Ascending aorta (tissue), 2 donors: ENCODE results near the gene OR52E2. TPM values are rescaled to one million over a fixed set of nuclear protein-coding genes. Genes with fewer than 3 reads are reported as not detected.
"Not testable (repeated sequence)": the region's sequence is repeated elsewhere in the genome, so short reads cannot be mapped to it uniquely, and the experiment has no call there.

Source experiments
- DNase-seq, 2 donors: peaks; one replicate each; pipeline ENCODE4 v3.0.0-alpha.2; 2019; ENCODE audit warnings: low spot score in 2 of 2
- H3K27ac ChIP-seq, 2 donors: fragments of 200-600 bp; sonication (generic); one replicate each; pipeline ENCODE4 v1.5.1; 2016 to 2017; ENCODE audit warnings: mild to moderate bottlenecking in 1 of 2
- H3K27me3 ChIP-seq: fragments of 200-600 bp; sonication (generic); one replicate; pipeline ENCODE4 v1.5.1; 2017
- H3K36me3 ChIP-seq, 2 donors: fragments of 200-600 bp; sonication (generic); one replicate each; pipeline ENCODE4 v1.5.1; 2016
- H3K4me1 ChIP-seq, 2 donors: fragments of 200-600 bp; sonication (generic); one replicate each; pipeline ENCODE4 v1.5.1; 2016 to 2017; ENCODE audit warnings: mild to moderate bottlenecking in 1 of 2
- H3K4me3 ChIP-seq, 2 donors: fragments of 200-600 bp; sonication (generic); one replicate each; pipeline ENCODE4 v1.5.1; 2016 to 2017; ENCODE audit warnings: mild to moderate bottlenecking in 1 of 2
- H3K9me3 ChIP-seq, 2 donors: fragments of 200-600 bp; sonication (generic); one replicate each; pipeline ENCODE4 v1.5.1; 2016
- intact Hi-C: fragments of 100-400 bp; cut with DNase I; formaldehyde crosslinking; loops from one replicate; pipeline ENCODE4 v1.15.1; 2023
- total RNA-seq: library from RNA; depleted of rRNA; stranded (reverse); fragments of >200 nt; gene quantifications from one replicate; pipeline ENCODE4 v1.1.0, GENCODE V29; 2016
- TF ChIP-seq, protein P1 (sequence below), 3 experiments: fragments of 200-600 bp in 2 of 3; fragments of 450-650 bp in 1 of 3; sonication (generic) in 2 of 3; IDR thresholded peaks; one replicate each; pipeline ENCODE4 v1.5.1; 2016 to 2019; ENCODE audit warnings: antibody characterized with exemption in 3 of 3, mild to moderate bottlenecking in 1 of 3, moderate library complexity in 1 of 3

OR52E2 gene
- total RNA-seq, 1 donor from 2014 or later = not detected

- Histone ChIP-seq H3K4me1 (no peaks in the 10 kb centered on the region), H3K36me3 (no peaks in the 10 kb centered on the region), H3K27ac (no peak overlapping the region), H3K27me3 (no peaks in the 10 kb centered on the region), H3K4me3 (no peak overlapping the region), H3K9me3 (no peaks in the 10 kb centered on the region)
- TF ChIP-seq, protein P1, sequence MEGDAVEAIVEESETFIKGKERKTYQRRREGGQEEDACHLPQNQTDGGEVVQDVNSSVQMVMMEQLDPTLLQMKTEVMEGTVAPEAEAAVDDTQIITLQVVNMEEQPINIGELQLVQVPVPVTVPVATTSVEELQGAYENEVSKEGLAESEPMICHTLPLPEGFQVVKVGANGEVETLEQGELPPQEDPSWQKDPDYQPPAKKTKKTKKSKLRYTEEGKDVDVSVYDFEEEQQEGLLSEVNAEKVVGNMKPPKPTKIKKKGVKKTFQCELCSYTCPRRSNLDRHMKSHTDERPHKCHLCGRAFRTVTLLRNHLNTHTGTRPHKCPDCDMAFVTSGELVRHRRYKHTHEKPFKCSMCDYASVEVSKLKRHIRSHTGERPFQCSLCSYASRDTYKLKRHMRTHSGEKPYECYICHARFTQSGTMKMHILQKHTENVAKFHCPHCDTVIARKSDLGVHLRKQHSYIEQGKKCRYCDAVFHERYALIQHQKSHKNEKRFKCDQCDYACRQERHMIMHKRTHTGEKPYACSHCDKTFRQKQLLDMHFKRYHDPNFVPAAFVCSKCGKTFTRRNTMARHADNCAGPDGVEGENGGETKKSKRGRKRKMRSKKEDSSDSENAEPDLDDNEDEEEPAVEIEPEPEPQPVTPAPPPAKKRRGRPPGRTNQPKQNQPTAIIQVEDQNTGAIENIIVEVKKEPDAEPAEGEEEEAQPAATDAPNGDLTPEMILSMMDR (IDR thresholded peaks at IDR 0.05) = no peak
- DNase-seq = no peak
- intact Hi-C loops = no loop called here
These were observed 12.4 kb upstream of the OR52E2 start for GRCh38 chr11:5071799-5072198.

DNA sequence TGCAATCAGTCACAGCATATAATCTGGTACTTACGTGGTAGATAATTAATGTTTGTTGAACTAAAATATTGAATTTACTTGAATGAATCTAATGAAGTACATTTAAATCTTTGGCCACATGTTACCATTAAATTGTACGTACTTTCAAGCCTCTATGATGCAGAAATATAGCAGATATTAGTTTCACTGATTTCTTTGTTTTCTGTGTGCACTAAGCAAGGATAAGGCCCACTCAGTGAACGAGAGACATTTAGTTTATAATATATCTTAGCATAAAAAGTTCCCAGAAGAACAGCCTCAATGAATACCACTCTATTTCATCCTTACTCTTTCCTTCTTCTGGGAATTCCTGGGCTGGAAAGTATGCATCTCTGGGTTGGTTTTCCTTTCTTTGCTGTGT lies 9.8 kb upstream of the OR52E2 start, which contains the start of gene OR52E1:
TSS of gene OR52E1 (plus strand) at position 301 of the 400 bp plus-strand sequence.
- no peaks in the 10 kb centered on the region for H3K36me3 ChIP-seq
- H3K27ac ChIP-seq = no peak within 1 kb of the TSS
- DNase-seq = no peak
- H3K4me1 ChIP-seq = no peaks in the 10 kb centered on the region
- intact Hi-C loops = no loop called here
- no peak within 1 kb of the TSS for H3K4me3 ChIP-seq
- TF ChIP-seq, protein P1 (IDR thresholded peaks at IDR 0.05) = no peak
- no peaks in the 10 kb centered on the region for H3K9me3 ChIP-seq
- no peaks in the 10 kb centered on the region for H3K27me3 ChIP-seq

- no peaks in the 10 kb centered on the region for H3K27me3 ChIP-seq
- no peaks in the 10 kb centered on the region for H3K9me3 ChIP-seq
- no peak overlapping the region for H3K4me3 ChIP-seq
- intact Hi-C loops = no loop called here
- H3K4me1 ChIP-seq = no peaks in the 10 kb centered on the region
- H3K27ac ChIP-seq = no peak overlapping the region
- DNase-seq = no peak
- TF ChIP-seq, protein P1 (IDR thresholded peaks at IDR 0.05) = no peak
- no peaks in the 10 kb centered on the region for H3K36me3 ChIP-seq
These were observed 5.6 kb upstream of the OR52E2 start for GRCh38 chr11:5065027-5065426.

GRCh38 chr11:5058679-5059078 lies 748 bp downstream of the OR52E2 start:
- H3K36me3 ChIP-seq, H3K9me3 ChIP-seq, DNase-seq, H3K27me3 ChIP-seq, H3K27ac ChIP-seq, intact Hi-C loops, H3K4me3 ChIP-seq, H3K4me1 ChIP-seq: not testable (repeated sequence)

DNA sequence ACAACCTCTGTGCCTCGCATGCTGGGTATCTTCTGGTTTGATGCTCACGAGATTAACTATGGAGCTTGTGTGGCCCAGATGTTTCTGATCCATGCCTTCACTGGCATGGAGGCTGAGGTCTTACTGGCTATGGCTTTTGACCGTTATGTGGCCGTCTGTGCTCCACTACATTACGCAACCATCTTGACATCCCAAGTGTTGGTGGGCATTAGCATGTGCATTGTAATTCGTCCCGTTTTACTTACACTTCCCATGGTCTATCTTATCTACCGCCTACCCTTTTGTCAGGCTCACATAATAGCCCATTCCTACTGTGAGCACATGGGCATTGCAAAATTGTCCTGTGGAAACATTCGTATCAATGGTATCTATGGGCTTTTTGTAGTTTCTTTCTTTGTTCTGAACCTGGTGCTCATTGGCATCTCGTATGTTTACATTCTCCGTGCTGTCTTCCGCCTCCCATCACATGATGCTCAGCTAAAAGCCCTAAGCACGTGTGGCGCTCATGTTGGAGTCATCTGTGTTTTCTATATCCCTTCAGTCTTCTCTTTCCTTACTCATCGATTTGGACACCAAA lies 12.6 kb downstream of the OR52E2 start:
- intact Hi-C loops = no loop called here
- TF ChIP-seq, protein P1 (IDR thresholded peaks at IDR 0.05) = no peak
- Histone ChIP-seq H3K9me3 (no peaks in the 10 kb centered on the region), H3K27me3 (no peaks in the 10 kb centered on the region), H3K36me3 (no peaks in the 10 kb centered on the region), H3K4me1 (no peaks in the 10 kb centered on the region), H3K27ac (no peak overlapping the region), H3K4me3 (no peak overlapping the region)
- DNase-seq = no peak

DNA sequence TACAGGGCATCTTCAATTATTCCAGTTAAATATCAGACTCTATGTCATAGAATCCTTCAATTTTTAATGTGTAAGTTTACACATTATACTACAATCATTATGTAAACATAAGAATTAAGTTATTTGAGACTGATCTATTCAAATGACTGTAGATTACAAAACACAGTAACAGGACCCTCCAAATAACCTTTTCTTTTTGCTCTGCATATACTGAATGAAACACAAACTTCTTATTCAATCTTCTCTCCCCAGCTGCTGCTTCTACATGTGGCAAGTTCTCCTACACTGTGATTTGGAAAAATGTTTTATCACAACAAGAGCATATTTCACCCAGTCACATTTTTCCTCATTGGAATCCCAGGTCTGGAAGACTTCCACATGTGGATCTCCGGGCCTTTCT lies 13.2 kb downstream of the OR52E2 start, which contains the start of gene OR52J3:
TSS of gene OR52J3 (plus strand) at position 301 of the 400 bp plus-strand sequence. CDS start at position 301, 0 bp downstream.
- H3K36me3 ChIP-seq = no peaks in the 10 kb centered on the region
- no peaks in the 10 kb centered on the region for H3K9me3 ChIP-seq
- no peaks in the 10 kb centered on the region for H3K27me3 ChIP-seq
- H3K4me1 ChIP-seq = no peaks in the 10 kb centered on the region
- intact Hi-C loops = no loop called here
- TF ChIP-seq, protein P1 (IDR thresholded peaks at IDR 0.05) = no peak
- no peak within 1 kb of the TSS for H3K27ac ChIP-seq
- no peak for DNase-seq
- no peak within 1 kb of the TSS for H3K4me3 ChIP-seq
